Erythroblast (primary cell): ENCODE measurements around the gene SLMAP.

Source experiments
- GATA1 ChIP-seq: IDR thresholded peaks from 2 replicates; pipeline ENCODE4 v1.6.1; 2011; ENCODE audit warnings: low read depth, mild to moderate bottlenecking, control low read depth, low read length, moderate library complexity
- POLR2A ChIP-seq: IDR thresholded peaks from 2 replicates; pipeline ENCODE4 v1.6.1; 2011; ENCODE audit warnings: mild to moderate bottlenecking, low read length

DNA sequence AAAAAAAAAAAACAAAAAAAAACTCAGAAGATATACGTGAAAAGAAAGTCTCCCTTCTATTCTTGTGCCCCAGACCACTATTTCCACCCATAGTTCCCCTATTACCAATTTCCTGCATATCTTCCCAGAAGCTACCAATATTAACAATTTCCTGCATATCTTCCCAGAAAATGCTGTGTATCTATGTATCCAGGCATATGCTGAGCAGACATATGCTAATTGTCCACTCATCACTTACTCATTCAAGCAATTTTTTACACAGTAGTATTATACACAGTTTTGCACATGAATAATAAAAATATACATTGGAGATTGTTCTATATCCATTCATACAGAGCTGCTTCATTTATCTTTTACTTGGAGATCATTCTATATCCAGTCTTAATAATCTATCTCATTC is 12.6 kb upstream of the SLMAP start:
- no peak for TF ChIP-seq POLR2A
- TF ChIP-seq GATA1, result no peak
